ENCODE measurements around the gene DCXR.
"Not testable (repeated sequence)": the region's sequence is repeated elsewhere in the genome, so short reads cannot be mapped to it uniquely, and the experiment has no call there.

The DCXR gene

DNA sequence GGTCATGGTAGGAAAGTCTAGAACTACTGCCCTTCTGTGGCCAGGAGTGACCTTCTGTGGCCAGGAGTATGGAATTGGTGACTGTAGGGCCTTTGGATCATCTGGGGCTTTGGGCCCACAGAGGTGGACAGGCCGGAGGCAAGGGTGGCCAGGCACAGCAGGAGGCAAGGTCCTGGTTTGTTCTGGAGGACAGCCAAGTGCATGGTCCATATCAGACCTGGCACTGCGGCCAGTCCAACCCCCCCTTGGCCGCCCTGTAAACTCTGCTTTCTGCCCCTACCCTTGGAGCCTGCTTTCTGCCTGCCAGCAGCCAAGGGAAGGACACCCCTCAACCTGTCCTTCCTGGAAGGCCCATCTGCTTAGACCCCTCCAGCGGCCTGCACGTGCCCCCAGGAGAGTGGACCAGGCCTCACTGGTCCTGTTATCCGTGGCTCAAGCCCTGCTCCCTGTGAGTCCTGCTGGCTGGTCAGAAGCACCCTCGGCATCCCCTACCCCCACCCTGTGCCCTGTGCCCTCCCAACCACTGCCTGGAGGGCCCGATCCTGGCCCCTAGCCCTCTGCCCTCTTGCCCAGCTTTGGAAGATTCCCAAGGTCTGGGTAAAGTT lies 2.3 kb upstream of the DCXR start:
- DNase-seq (ENCODE audit: low read depth in 1 of 2, low spot score in 1 of 2): no peak

DNA sequence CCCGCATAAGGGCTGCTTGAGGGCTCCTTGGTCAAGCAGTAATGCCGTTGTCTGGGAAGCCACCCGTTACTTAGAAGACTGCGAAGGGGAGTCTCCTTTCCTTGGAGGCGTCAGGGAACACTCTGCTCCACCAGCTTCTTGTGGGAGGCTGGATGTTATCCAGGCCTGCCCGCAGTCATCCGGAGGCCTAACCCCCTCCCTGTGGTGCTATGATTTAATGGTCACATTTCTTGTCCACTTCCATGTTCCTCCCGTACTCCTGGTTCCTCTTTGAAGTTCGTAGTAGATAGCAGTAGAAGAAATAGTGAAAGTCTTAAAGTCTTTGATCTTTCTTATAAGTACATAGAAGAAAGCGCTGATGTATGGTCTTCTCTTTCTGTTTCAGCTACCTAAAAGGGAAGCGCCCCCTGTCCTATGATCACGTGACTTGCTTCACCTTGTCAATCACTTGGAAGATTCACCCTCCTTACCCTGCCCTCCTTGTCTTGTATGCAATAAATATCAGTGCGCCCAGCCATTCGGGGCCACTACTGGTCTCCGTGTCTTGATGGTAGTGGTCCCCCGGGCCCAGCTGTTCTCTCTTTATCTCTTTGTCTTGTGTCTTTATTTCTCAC lies 1.4 kb upstream of the DCXR start:
- not testable (repeated sequence) for DNase-seq (ENCODE audit: low read depth in 1 of 2, low spot score in 1 of 2)

DNA sequence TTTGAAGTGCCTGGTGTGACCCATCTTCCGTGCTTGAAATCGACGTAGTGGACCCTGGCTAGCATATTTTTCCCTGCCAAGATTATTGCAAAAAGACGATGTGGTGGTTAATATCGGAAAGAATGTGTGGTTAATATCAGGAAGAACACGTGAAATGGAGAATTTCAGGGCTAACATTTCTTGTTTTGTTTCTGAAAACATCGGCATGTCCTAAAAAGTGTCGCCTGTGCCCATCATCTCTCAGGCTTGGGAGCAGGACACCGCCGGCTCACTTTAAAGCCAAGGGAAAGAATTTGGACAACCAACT lies 345 bp upstream of the DCXR start:
- DNase-seq (ENCODE audit: low read depth in 1 of 2, low spot score in 1 of 2): no peak

DNA sequence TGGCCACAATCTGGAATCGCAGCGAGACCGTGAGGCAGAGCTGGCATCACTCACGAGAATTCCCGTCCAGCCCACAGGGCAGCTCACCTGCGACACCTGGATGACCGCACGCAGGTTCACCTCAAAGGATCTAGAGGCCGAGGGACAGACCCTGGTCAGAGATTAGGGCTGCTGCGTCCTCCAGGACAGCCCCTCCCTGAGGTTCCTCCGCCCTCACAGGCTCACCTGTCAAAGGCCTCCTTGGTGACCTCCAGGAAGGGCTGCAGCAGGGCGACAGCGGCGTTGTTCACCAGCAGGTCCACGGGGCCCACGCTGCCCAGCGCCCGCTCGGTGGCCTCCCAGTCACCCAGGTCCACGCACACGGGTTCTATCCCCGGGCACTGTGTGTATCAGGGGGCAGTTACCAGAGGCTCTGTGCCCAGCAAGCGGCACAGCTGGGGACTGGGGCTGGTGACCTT lies 834 bp downstream of the DCXR start:
- DNase-seq (ENCODE audit: low read depth in 1 of 2, low spot score in 1 of 2): no peak

DNA sequence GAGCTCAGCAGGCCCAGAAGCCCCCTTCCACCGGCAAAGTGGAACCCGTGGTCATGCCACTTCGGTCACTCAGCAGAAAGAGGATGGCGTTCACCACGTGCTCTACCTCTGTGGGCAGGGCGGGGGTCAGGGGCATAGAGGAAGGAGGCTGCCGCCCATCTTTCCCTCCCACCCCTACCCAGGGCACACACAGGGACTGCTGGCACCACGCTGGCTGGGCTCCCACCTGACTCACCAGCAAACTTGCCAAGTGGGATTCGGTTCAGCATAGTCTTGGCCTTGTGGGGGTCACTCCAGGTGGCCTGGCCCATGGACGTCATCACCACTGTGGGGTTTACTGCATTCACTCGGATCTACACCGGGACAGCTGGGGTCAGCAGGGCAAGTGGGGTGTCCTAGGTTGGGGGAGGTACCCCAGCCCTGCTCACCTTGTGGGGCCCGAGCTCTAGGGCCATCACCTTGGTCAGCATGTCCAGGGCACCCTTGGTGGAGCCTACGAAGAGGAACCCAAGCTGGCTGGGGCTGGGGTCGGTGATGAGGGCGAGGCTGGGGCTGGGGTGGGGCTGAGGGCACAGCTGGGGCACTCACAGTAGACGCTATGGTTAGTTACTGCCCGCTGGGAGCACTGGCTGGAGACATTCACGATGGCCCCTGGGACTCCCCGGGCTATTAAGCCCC lies 1.4 kb downstream of the DCXR start:
- no peak for DNase-seq (ENCODE audit: low read depth in 1 of 2, low spot score in 1 of 2)

DNA sequence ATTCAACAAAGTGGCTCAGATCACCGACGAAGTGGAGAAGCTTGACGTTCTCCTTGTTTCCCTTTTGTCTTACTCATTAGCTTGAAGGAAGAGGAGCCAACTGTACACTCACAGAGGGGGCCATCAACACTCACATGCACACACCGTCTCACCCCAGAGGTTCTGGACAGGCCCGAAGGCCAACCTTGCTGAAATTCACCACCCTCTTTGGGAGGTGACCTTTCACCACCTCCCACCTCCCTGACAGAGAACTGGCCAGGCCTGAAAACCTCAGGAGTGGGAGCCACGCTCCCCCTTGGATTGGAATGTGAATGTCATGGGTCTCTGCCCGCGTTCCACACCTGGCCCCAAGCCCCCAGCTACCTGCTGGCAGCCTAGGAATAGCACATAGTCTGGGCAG lies 2.0 kb downstream of the DCXR start:
- no peak for DNase-seq (ENCODE audit: low read depth in 1 of 2, low spot score in 1 of 2)

DNA sequence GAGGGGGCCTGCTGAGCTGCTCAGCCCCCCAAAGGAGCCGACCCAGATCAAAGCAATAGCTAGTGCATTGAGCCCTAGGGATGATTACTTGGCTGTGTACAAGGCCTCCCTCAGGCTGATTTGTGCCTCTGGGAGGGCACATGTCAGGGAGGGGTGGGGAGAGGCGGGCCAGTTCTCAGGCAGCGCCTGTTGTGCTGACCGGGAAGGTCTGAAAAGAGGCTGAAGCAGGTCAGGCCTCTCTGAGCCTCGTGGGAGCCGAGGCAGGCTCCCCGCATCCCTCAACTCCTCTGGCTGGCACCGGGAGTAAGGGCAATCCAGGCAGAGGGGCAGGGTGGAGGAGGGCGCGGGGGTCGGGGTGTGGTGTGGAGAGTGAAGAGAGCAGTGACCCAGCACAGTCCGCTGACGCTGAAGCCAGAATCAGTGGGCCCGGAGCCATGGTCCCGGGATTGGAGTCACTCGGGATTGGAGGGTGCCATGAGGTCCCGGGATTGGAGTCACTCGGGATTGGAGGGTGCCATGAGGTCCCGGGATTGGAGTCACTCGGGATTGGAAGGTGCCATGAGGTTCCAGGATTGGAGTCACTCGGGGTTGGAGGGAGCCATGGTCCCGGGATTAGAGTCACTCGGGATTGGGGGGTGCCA lies 3.0 kb downstream of the DCXR start:
- no peak for DNase-seq (ENCODE audit: low read depth in 1 of 2, low spot score in 1 of 2)

DNA sequence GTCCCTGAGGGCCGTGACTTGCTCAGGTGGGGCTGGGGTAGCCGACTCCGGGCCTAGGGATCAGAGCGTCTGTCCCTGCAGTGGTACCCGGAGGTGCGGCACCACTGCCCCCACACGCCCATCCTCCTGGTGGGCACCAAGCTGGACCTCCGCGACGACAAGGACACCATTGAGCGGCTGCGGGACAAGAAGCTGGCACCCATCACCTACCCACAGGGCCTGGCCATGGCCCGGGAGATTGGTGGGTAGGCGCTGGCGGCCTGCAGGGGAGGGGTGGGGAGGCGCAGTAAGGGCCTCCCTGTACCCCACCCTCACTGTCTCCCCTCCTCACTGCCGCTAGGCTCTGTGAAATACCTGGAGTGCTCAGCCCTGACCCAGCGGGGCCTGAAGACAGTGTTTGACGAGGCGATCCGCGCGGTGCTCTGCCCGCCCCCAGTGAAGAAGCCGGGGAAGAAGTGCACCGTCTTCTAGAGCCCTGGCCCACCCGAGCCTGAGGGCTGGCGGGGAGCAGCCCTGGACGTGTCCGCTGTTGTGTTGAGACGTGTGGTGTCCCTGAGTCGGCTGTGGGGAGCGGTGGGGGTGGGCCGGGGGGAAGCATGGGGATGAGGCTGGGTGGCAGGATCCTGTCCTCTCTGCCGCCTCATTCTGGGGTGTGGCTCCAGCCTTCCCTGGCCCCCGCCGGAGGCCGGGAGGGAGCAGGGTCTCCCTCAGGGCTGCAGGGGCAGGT lies 4.0 kb downstream of the DCXR start:
- DNase-seq (ENCODE audit: low read depth in 1 of 2, low spot score in 1 of 2): no peak

DNA sequence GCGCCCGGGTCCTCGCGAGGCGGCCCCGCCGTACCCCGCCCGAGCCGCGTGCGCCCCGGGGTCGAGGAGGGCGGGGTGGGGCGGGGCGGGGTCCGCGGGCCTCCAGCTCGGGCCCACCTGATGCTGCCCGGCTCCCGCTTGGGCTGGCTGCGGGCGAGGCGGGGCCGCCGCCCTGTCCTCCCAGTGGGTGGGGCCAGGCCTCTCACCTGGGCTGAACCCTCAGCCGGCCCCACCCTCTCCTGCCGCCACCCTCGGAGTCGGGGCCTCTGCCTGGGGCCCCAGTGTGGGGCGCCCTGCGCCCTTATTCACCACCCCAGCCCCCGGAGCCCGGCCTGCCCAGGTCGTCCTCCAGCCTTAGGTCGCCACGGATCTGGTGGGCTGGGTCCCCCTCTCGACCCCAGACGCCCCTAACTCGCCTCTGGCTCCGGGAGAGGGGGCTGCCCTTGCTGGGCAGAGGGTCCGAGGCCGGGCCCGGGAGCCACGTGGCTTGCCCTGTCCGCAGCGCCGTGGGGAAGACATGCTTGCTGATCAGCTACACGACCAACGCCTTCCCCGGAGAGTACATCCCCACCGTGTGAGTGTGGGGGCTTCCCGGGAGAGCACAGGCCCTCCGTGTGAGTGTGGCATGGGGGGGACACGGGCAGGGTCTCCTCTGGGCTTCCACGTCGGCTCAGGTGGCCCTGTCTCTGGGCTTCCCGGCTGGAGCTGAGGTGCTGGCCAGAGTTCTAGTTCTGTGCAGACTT lies 5.4 kb downstream of the DCXR start:
- DNase-seq (ENCODE audit: low read depth in 1 of 2, low spot score in 1 of 2): peak in 1 of 2 donors; percentile 21

DNA sequence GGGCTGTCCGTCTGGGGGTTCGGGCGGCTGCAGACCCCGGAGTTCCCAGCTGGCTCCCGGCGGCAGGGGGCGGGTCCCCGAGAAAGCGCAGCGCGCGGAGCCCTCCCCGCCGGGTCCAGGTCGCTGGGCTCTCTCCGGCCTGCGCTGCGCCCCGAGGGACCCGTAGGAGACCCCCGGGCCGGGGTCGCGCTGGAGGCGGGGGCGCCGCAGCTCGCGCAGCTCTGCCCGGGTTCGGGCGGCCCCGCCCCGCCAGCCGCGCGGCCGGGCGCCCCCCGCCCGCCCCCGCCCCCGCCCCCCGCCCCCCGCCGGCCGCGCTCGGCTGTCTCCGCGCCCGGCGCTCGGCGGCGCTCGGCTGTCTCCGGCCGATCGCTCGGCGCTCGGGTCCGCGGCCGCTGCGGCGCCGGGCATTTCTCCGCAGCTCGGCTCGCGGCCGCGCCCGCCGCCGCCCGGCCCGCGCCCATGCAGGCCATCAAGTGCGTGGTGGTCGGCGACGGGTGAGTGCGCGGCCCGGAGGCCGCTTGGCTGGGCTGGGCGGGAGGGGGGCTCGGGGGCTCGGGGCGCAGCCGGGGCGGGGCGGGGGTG lies 6.1 kb downstream of the DCXR start, which contains the start of gene RAC3:
Gene RAC3 (plus strand): TSS at position 376 of the 582 bp plus-strand sequence. CDS start 84 bp downstream, at position 460.
- no peak for DNase-seq (ENCODE audit: low read depth in 1 of 2, low spot score in 1 of 2)

DNA sequence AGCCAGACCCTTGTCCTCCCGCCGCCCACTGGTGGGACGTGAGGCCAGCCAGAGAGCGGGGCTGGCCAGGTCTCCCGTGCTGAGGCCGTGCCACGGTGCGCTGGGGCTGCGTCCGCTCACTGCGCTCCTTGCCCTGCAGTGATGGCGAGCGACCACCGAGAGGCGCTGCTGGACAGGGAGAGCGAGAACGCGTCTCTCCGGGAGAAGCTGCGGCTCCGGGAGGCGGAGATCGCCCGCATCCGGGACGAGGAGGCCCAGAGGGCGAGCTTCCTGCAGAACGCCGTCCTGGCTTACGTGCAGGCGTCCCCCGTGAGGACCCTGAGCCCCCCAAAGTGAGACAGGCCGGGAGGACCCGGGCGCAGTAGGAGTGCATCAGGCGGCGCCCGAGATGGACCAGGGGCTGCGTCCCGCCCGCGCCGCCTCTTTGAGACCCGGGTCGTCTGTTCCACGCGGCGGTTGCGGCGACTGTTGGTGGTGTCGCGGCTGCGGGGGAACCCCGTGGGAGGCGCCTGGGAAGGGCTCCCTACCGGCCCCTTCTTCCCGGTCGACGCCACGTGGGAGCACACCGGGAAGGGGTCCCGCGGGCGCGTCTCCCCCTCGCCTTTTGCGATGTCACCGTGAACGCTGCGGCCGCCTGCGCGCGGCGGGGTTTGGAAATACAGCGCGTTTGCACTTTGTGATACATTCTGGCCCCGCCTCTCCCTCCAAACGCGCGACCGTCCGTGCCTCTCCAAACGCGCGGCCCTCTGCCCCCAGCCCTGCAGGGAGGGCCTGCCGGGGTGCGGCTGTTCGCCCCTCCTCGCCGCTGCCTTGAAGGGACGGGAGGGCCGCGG lies 6.8 kb downstream of the DCXR start:
- DNase-seq (ENCODE audit: low read depth in 1 of 2, low spot score in 1 of 2): peak; percentile 70 to 73

DNA sequence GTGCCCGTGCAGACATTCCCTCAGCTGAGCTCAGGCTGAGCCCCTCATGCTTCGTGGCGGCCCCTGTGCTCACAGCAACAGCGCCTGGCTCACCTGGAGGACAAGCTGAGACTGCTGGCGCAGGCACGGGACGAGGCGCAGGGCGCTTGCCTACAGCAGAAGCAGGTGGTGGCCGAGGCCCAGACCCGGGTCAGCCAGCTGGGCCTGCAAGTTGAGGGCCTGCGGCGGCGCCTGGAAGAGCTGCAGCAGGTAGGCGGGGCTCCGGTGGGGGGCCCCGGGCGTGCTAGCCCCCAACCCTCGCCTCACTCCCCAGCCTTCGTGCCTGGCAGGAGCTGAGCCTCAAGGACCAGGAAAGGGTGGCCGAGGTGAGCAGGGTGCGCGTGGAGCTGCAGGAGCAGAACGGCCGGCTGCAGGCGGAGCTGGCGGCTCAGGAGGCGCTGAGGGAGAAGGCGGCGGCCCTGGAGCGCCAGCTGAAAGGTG lies 7.5 kb downstream of the DCXR start:
- DNase-seq (ENCODE audit: low read depth in 1 of 2, low spot score in 1 of 2): no peak

DNA sequence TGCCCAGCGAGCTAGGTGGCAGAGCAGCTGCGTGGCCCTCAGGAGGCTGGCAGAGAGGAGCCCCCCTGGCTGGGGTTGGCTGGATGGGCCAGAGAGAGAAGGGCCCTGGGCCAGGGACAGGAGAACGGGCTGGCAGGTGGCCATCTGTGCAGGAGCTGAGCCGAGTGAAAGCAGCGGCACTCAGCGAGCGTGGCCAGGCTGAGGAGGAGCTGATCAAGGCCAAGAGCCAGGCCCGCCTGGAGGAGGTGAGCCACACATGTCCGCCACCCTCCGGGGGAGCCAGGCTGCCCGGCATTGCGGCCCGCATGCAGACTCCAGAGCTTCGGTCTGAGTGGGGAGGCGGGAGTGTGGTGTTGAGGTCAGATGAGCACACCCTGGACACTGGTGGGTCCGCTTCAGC lies 8.1 kb downstream of the DCXR start:
- DNase-seq (ENCODE audit: low read depth in 1 of 2, low spot score in 1 of 2): no peak

DNA sequence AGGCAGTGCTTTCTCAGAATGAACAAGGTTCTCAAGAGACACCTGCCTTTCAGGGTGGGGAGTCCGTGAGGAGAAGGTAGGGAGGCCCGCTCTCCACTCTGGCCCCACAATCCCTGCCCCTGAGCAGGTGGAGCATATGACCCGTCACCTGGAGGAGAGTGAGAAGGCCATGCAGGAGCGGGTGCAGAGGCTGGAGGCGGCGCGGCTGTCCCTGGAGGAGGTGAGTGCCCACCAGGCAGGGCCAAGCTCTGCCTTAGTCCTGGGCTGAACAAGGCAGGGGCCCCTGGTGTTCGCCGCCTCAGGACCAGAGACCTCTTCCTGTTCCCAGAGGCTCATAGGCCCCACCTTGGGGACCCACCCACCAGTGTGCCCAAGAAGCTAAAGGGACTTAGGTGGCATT lies 8.5 kb downstream of the DCXR start:
- no peak for DNase-seq (ENCODE audit: low read depth in 1 of 2, low spot score in 1 of 2)

DNA sequence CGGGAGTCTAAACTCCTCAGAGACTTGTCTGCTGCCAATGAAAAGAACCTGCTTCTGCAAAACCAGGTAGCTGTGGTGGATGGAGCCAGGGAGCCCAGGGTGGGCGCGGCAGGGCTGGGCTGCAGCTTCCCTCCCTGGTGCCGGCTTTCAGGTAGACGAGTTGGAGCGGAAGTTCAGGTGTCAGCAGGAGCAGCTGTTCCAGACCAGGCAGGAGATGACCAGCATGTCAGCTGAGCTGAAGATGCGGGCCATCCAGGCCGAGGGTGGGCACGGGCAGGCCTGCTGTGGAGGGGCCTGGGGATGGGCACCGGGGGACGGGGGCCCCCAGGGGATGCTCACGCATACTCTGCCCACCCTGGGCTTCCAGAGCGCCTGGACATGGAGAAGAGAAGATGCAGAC lies 9.3 kb downstream of the DCXR start:
- no peak for DNase-seq (ENCODE audit: low read depth in 1 of 2, low spot score in 1 of 2)

DNA sequence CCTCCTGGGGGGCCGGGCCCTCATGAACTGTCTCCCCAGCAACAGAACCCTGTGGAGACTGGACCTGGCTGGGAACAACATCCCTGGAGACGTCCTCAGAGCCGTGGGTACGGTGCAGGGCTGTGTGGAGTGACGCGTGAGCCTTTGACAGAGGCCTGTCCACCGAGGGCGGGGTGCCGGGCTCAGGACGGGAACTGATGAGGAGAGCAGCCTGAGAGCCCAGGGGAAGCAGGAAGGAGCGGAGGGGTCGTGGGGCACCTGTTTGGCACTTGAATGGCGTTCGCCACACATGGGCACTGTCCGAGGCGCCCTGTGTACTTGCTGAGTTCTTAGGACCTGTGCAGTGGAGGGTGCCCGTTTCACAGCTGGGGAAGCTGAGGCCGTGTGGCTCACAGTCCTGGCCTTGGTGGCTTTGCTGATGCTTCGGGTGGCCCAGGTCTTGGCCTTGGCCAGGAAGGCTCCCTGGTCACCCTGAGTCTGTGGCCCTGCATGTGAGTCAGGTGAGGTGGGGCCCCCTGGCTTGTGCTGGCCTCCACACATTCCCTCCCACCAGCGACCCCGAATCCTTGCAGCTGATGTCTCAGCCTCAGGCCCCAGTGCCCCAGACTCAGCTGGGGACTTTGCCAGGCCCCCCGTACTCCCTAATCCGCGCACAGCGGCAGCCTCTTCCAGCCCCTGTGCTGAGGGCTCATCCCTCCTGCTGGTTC lies 11.9 kb downstream of the DCXR start:
- DNase-seq (ENCODE audit: low read depth in 1 of 2, low spot score in 1 of 2): no peak

DNA sequence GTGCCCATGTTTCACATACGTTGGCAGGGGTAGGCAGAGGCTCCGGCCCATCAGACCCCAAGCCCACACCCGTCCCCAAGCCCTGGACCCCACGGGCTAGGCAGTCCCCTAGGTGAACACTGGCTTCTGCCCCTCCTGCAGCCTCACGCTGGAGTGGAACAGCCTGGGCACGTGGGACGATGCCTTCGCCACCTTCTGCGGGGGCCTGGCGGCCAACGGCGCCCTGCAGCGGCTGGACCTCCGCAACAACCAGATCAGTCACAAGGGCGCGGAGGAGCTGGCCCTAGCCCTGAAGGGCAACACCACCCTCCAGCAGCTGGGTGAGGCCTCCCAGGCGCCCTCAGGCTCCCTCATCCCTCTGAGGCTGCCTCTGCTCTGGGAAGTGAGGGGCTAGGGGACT lies 12.6 kb downstream of the DCXR start:
- DNase-seq (ENCODE audit: low read depth in 1 of 2, low spot score in 1 of 2): no peak

DNA sequence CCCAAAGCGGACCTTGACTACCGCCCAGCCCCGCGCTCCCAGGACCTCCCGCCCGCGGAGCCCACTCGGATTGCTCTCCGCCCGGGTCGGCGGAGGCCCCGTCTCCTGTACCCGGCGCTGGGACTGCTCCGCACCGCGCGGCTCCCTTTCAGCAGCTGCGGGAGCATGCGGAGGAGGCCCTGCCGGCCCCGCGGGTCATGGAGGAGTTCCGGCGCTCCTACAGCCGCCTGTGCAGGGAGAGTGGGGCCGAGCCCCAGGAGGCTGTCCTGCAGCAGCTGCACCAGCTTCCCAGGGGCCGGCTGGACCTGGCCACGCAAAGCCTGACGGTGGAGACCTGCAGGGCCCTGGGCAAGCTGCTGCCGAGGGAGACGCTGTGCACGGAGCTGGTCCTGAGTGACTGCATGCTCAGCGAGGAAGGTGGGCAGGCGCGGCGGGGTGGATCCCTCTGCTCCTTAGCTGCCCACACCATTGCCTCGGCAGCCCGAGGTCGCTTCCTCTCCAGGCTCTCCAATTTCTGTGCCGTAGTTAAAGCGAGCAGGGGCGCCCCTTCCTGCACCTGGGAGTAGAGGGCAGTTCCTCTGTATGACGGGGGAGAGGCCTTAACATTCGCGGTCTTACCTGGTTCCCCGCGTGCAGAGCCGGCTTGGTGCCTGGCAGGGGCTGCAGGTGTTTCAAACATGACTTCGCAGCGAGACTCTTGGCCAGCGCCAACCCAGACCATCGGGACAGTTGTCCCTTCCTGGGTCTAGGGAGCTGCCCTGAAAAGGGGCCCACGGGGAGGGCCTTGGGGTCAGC lies 13.9 kb downstream of the DCXR start:
- no peak for DNase-seq (ENCODE audit: low read depth in 1 of 2, low spot score in 1 of 2)
